NCI-H748 treated with DMSO at 0.1 percent for 48 hours (cell line): Measurements from ENCODE around the gene OPCML.

Source experiments
- DNase-seq: peaks from one replicate; lab custom pipeline; 2025; lab: John Stamatoyannopoulos, UW

The OPCML gene

GRCh38 chr11:133133606-133134005 is 398.7 kb downstream of the OPCML start:
- no peak for DNase-seq

GRCh38 chr11:133133050-133133449 is 399.3 kb downstream of the OPCML start:
- DNase-seq: no peak

- DNase-seq: no peak
Observed at GRCh38 chr11:133127741-133128140, 404.6 kb downstream of the OPCML start.

GRCh38 chr11:133123796-133124195 is 408.5 kb downstream of the OPCML start:
- DNase-seq: no peak

- DNase-seq: no peak
Observed at GRCh38 chr11:133123366-133123765, 408.9 kb downstream of the OPCML start.

GRCh38 chr11:133122256-133122655 is 410.0 kb downstream of the OPCML start:
- DNase-seq: no peak

- DNase-seq: no peak
Observed at GRCh38 chr11:133118563-133119268, 413.6 kb downstream of the OPCML start.

GRCh38 chr11:133115099-133115498 is 417.2 kb downstream of the OPCML start:
- no peak for DNase-seq

GRCh38 chr11:133107763-133108162 is 424.5 kb downstream of the OPCML start:
- DNase-seq: no peak

GRCh38 chr11:133107136-133107535 is 425.2 kb downstream of the OPCML start:
- DNase-seq: no peak

GRCh38 chr11:133106417-133106816 is 425.9 kb downstream of the OPCML start:
- peak; percentile 6 for DNase-seq

GRCh38 chr11:133104009-133104744 is 428.1 kb downstream of the OPCML start:
- no peak for DNase-seq

GRCh38 chr11:133096981-133097380 is 435.3 kb downstream of the OPCML start:
- DNase-seq: no peak

- no peak for DNase-seq
Observed at GRCh38 chr11:133086518-133086917, 445.8 kb downstream of the OPCML start.

GRCh38 chr11:133082841-133083488 is 449.3 kb downstream of the OPCML start:
- peak; percentile 12 for DNase-seq

- no peak for DNase-seq
Observed at GRCh38 chr11:133082453-133082781, 449.9 kb downstream of the OPCML start.

- no peak for DNase-seq
Observed at GRCh38 chr11:133081730-133082452, 450.4 kb downstream of the OPCML start.

GRCh38 chr11:133081020-133081419 is 451.3 kb downstream of the OPCML start:
- no peak for DNase-seq

GRCh38 chr11:133078591-133079404 is 453.5 kb downstream of the OPCML start:
- DNase-seq: peak; percentile 53

- no peak for DNase-seq
Observed at GRCh38 chr11:133078012-133078411, 454.3 kb downstream of the OPCML start.

GRCh38 chr11:133075351-133075750 is 456.9 kb downstream of the OPCML start:
- no peak for DNase-seq
